Measurements from ENCODE around the gene LPAR3. TPM values are rescaled to one million over a fixed set of nuclear protein-coding genes. Genes with fewer than 3 reads are reported as not detected.

The LPAR3 gene
- total and polyA plus RNA-seq, 2 of the 13 experiments (the other 11 are each of a cell fraction or from before 2014, with no cell fraction given) = not detected

GRCh38 chr1:84872696-84873355 lies 20.2 kb downstream of the LPAR3 start (continued):
- TF ChIP-seq FOXP4 (CRISPR knock-in tag; IDR thresholded peaks at IDR 0.05) = no peak
- TF ChIP-seq NONO (IDR thresholded peaks at IDR 0.05) = no peak
- TF ChIP-seq NONO (CRISPR knock-in tag; conservative IDR thresholded peaks at IDR 0.05) = no peak
- no peak for TF ChIP-seq ZSCAN25 (CRISPR knock-in tag; IDR thresholded peaks at IDR 0.05)
- no peak for TF ChIP-seq GPBP1L1 (CRISPR knock-in tag; IDR thresholded peaks at IDR 0.05)
- TF ChIP-seq ZNF33B (CRISPR knock-in tag; IDR thresholded peaks at IDR 0.05) = no peak

- DNase-seq (ENCODE audit: low spot score) (no peak), FAIRE-seq (no peak), ATAC-seq (no peak)
- no peaks in the 10 kb centered on the region for H3K36me3 ChIP-seq (replicated peaks in 1 of 2; ENCODE audit: control insufficient read depth in 1 of 2, insufficient read depth in 2 of 2, low read length in 2 of 2)
- POLR2A ChIA-PET = no interaction called here
- H3K9ac ChIP-seq (ENCODE audit: insufficient read depth, low read depth, low read length) = no peak overlapping the region
- BruUV-seq (replicated peaks) = no TSS peak
- no peak overlapping the region for H3K4me2 ChIP-seq (ENCODE audit: low read depth, low read length)
- CTCF ChIA-PET (ENCODE audit: low intra/inter-chr PET ratio, low total read pairs) = no interaction called here
- no peaks in the 10 kb centered on the region for H3K9me3 ChIP-seq (ENCODE audit: low read length)
- no peak overlapping the region for H3K27ac ChIP-seq (ENCODE audit: extremely low read length, insufficient read depth, low read length)
- no peaks in the 10 kb centered on the region for H3K4me1 ChIP-seq (ENCODE audit: insufficient read depth, low read length)
- H2AFZ ChIP-seq (ENCODE audit: low read length) = no peak overlapping the region
- H3K4me3 ChIP-seq (replicated peaks in 1 of 3; ENCODE audit: insufficient read depth in 1 of 3, low read depth in 2 of 3, low read length in 3 of 3) = no peak overlapping the region
- in situ Hi-C loops (cut with HindIII; ENCODE audit: extremely low pct_ligation_motif_present, low pct_unique_long_range_greater_than_20kb) = no loop called here
- H3K27me3 ChIP-seq (ENCODE audit: control insufficient read depth in 1 of 2, insufficient read depth in 2 of 2, low read length in 2 of 2) = no peaks in the 10 kb centered on the region; a peak in 2 of 5 replicates
- no peaks in the 10 kb centered on the region for H3K79me2 ChIP-seq (ENCODE audit: insufficient read depth, low read length)
- H4K20me1 ChIP-seq (ENCODE audit: insufficient read depth, low read length) = no peaks in the 10 kb centered on the region
- intact Hi-C loops (cut with micrococcal nuclease; ENCODE audit: unreplicated experiment) = no loop called here
- TF ChIP-seq ZNF784 (CRISPR knock-in tag; IDR thresholded peaks at IDR 0.05; ENCODE audit: borderline replicate concordance) (no peak), TMF1 (CRISPR knock-in tag; IDR thresholded peaks at IDR 0.05; ENCODE audit: low read depth) (no peak), HNF1A (IDR thresholded peaks at IDR 0.05; ENCODE audit: low read depth) (no peak), HNF1A (CRISPR knock-in tag; IDR thresholded peaks at IDR 0.05; ENCODE audit: borderline replicate concordance) (no peak), ZNF577 (CRISPR knock-in tag; IDR thresholded peaks at IDR 0.05; ENCODE audit: borderline replicate concordance, low read depth) (no peak), ATF6 (CRISPR knock-in tag; conservative IDR thresholded peaks at IDR 0.05) (no peak), TBX2 (CRISPR knock-in tag; IDR thresholded peaks at IDR 0.05; ENCODE audit: borderline replicate concordance) (no peak)
Observed at GRCh38 chr1:84871181-84871580, 21.8 kb downstream of the LPAR3 start.

Data from HepG2 (cell line).